Liver (tissue), 9 donors: ENCODE data around the gene FILIP1L. TPM values are rescaled to one million over a fixed set of nuclear protein-coding genes. Genes with fewer than 3 reads are reported as not detected.
A peak's percentile ranks its signal among the peaks of the same experiment; 100 is the strongest.

ENCODE experiments used
- DNase-seq: peaks from one replicate; pipeline ENCODE4 v3.0.0-alpha.2; 2017; ENCODE audit warnings: low spot score
- H3K27ac ChIP-seq, 2 donors: one replicate each; pipeline ENCODE4 v1.7.0; 2013; ENCODE audit warnings: inconsistent platforms in 2 of 2, low read length in 2 of 2, control low read depth in 1 of 2, low read depth in 1 of 2, mild to moderate bottlenecking in 1 of 2
- H3K27me3 ChIP-seq, 4 donors: one replicate each; pipeline versions ENCODE4 v1.6.1 to v1.7.0; 2013; ENCODE audit warnings: low read length in 3 of 4, inconsistent platforms in 1 of 4, mild to moderate bottlenecking in 1 of 4, moderate library complexity in 1 of 4; ENCODE audit not compliant: control insufficient read depth in 4 of 4, insufficient read depth in 4 of 4
- H3K36me3 ChIP-seq, 4 donors: one replicate each; pipeline versions ENCODE4 v1.6.1 to v1.7.0; 2013; ENCODE audit warnings: low read length in 3 of 4, mild to moderate bottlenecking in 3 of 4, low read depth in 1 of 4, moderate library complexity in 1 of 4; ENCODE audit not compliant: control insufficient read depth in 4 of 4, insufficient read depth in 3 of 4
- H3K4me1 ChIP-seq, 4 donors: one replicate each; pipeline versions ENCODE4 v1.6.1 to v1.7.0; 2013; ENCODE audit warnings: low read length in 3 of 4, mild to moderate bottlenecking in 3 of 4, moderate library complexity in 1 of 4; ENCODE audit not compliant: control insufficient read depth in 4 of 4, insufficient read depth in 4 of 4
- H3K4me3 ChIP-seq, 3 donors: one replicate each; pipeline versions ENCODE4 v1.6.1 to v1.7.0; 2013; ENCODE audit warnings: low read length in 3 of 3, control low read depth in 1 of 3, low read depth in 1 of 3, mild to moderate bottlenecking in 1 of 3
- H3K9ac ChIP-seq, 2 donors: one replicate each; pipeline ENCODE4 v1.7.0; 2013; ENCODE audit warnings: low read length in 2 of 2, mild to moderate bottlenecking in 2 of 2, moderate library complexity in 2 of 2, control low read depth in 1 of 2, low read depth in 1 of 2
- H3K9me3 ChIP-seq, 4 donors: one replicate each; pipeline versions ENCODE4 v1.6.1 to v1.7.0; 2013; ENCODE audit warnings: low read length in 3 of 4; ENCODE audit not compliant: control insufficient read depth in 4 of 4
- EGR1 ChIP-seq, 2 donors: IDR thresholded peaks; 2 replicates each; pipeline ENCODE4 v1.6.1; 2016 to 2018; ENCODE audit warnings: antibody characterized with exemption in 2 of 2, low read depth in 2 of 2
- FOXA1 ChIP-seq: IDR thresholded peaks from 2 replicates; pipeline ENCODE4 v1.6.1; 2016; ENCODE audit warnings: antibody characterized with exemption
- FOXA2 ChIP-seq: IDR thresholded peaks from 2 replicates; pipeline ENCODE4 v1.6.1; 2016; ENCODE audit warnings: antibody characterized with exemption
- GABPA ChIP-seq, 2 donors: IDR thresholded peaks in 1 of 2; conservative IDR thresholded peaks in 1 of 2; 2 replicates each; pipeline ENCODE4 v1.6.1; 2016; ENCODE audit warnings: antibody characterized with exemption in 2 of 2, mild to moderate bottlenecking in 1 of 2, moderate library complexity in 1 of 2
- HNF4A ChIP-seq, 2 donors: conservative IDR thresholded peaks; 2 replicates each; pipeline ENCODE4 v1.6.1; 2016; ENCODE audit warnings: antibody characterized with exemption in 2 of 2, mild to moderate bottlenecking in 2 of 2
- HNF4G ChIP-seq: IDR thresholded peaks from 2 replicates; pipeline ENCODE4 v1.6.1; 2016; ENCODE audit warnings: antibody characterized with exemption
- JUND ChIP-seq, 2 donors: IDR thresholded peaks; 2 replicates each; pipeline ENCODE4 v1.6.1; 2016; ENCODE audit warnings: antibody characterized with exemption in 2 of 2
- MAX ChIP-seq: IDR thresholded peaks from 2 replicates; pipeline ENCODE4 v1.6.1; 2016; ENCODE audit warnings: antibody characterized with exemption
- RAD21 ChIP-seq, 2 donors: IDR thresholded peaks; 2 replicates each; pipeline ENCODE4 v1.6.1; 2016; ENCODE audit warnings: antibody characterized with exemption in 2 of 2, mild to moderate bottlenecking in 2 of 2
- REST ChIP-seq: IDR thresholded peaks from 2 replicates; pipeline ENCODE4 v1.6.1; 2016; ENCODE audit warnings: antibody characterized with exemption, mild to moderate bottlenecking
- RXRA ChIP-seq, 2 donors: IDR thresholded peaks; 2 replicates each; pipeline ENCODE4 v1.6.1; 2017 to 2018; ENCODE audit warnings: antibody characterized with exemption in 2 of 2, mild to moderate bottlenecking in 1 of 2
- SP1 ChIP-seq: IDR thresholded peaks from 2 replicates; pipeline ENCODE4 v1.6.1; 2018; ENCODE audit warnings: antibody characterized with exemption, mild to moderate bottlenecking
- TAF1 ChIP-seq: conservative IDR thresholded peaks from 2 replicates; pipeline ENCODE4 v1.6.1; 2016; ENCODE audit warnings: antibody characterized with exemption, mild to moderate bottlenecking
- YY1 ChIP-seq: IDR thresholded peaks from 2 replicates; pipeline ENCODE4 v1.6.1; 2016; ENCODE audit warnings: antibody characterized with exemption, mild to moderate bottlenecking
- WGBS: extraction: QIAGEN DNeasy Blood & Tissue Kit; methylation state at CpG from one replicate; pipeline ENCODE4 v1.1.7; 2013; 5-methylcytosine and 5-hydroxymethylcytosine counted together
- polyA plus RNA-seq, 2 donors: library from polyadenylated mRNA; stranded (reverse) in 1 of 2; unstranded in 1 of 2; fragments of 200-250 nt in 1 of 2; fragments of >200 nt in 1 of 2; fragmentation: Nextera tagmentation in 1 of 2; extraction: Ambion mirVana in 1 of 2; gene quantifications; one replicate each; pipeline versions ENCODE4 v1.2.1 to v1.2.3, GENCODE V29; 2013 to 2015
- total RNA-seq, 2 donors: library from RNA; depleted of rRNA; stranded (reverse); fragments of >200 nt; gene quantifications; one replicate each; pipeline ENCODE4 v1.2.3, GENCODE V29; 2014
- TF ChIP-seq, protein P1 (sequence below): fragments of 150-350 bp; IDR thresholded peaks from 2 replicates; pipeline ENCODE4 v1.5.1; 2017; ENCODE audit warnings: improper control_type of control experiment, low read depth, low read length; ENCODE audit not compliant: missing input control
- donor health status: healthy.
- donor health status: healthy.
- donor health status: healthy.
- donor health status: healthy.
- donor health status: healthy.

The FILIP1L gene
- total and polyA plus RNA-seq, 4 donors = 1.4 to 6.5 (median 1.9) TPM

DNA sequence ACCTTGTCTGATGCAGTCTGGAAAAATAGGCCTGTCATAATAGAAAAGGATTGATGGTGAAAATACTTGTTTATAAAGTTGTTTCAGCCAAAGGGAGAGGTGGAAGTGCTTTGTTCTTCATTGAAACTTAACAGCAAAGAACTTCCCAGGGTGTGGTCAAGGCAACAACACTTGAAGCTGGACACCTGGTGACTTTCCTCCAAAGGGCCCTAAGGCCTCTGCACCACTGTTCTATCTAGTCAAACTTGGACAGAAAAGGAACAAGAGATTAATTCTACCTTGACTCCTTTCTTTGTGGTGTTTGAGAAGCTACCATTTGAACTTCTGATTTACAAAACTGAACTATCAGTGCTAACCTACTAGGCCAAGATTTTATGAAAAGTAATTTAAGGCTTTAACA, 194.6 kb downstream of the FILIP1L start:
- DNase-seq = no peak
- Histone ChIP-seq H3K9ac (no peak overlapping the region), H3K27me3 (no peaks in the 10 kb centered on the region), H3K27ac (peak overlapping the region; percentile 58 to 74), H3K36me3 (no peaks in the 10 kb centered on the region), H3K4me1 (peaks cover 3 to 22% (median 5%) of the 10 kb centered on the region in 4 donors), H3K9me3 (no peaks in the 10 kb centered on the region), H3K4me3 (no peak overlapping the region)
- no peak for TF ChIP-seq FOXA1
- peak in 1 of 2 donors; percentile 10 for TF ChIP-seq EGR1 (IDR thresholded peaks at IDR 0.05; ENCODE audit: low read depth in 2 of 2)

- DNase-seq = no peak
- no peak overlapping the region for H3K4me3 ChIP-seq
Measured at GRCh38 chr3:99918715-99919114, 195.6 kb downstream of the FILIP1L start.

DNA sequence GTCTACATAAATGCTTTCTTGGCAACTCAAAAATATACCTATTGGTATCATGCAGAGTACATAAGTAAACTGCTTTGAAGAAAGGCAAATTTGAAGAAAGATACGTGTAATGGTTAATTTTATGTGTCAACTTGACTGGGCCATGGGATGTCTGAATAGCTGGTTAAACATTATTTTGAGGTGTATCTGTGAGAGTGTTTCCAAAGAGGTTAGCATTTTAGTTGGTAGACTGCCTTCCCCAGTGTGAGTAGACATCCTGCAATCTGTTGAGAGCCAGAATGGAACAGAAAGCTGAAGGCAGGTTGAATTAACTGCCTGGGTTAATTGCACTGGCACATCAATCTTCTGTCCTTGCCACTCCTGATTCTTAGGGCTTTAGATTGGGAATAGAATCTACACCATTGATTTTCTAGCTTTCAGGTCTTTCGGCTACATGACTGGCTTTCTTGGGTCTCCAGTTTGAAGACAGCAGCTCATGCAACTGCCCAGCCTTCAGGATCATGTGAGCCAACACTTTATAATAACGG, 198.3 kb downstream of the FILIP1L start:
- WGBS = 68% methylated on average over 3 of the region's 3 CpGs
- no peak for DNase-seq
- H3K27me3 ChIP-seq = no peaks in the 10 kb centered on the region
- H3K27ac ChIP-seq = no peak overlapping the region
- H3K9ac ChIP-seq = no peak overlapping the region
- peaks cover 2 to 19% (median 2%) of the 10 kb centered on the region in 4 donors for H3K4me1 ChIP-seq
- no peaks in the 10 kb centered on the region for H3K36me3 ChIP-seq
- H3K4me3 ChIP-seq = no peak overlapping the region
- H3K9me3 ChIP-seq = no peaks in the 10 kb centered on the region
- TF ChIP-seq MAX (no peak), YY1 (no peak), JUND (IDR thresholded peaks at IDR 0.05) (no peak), FOXA2 (no peak), SP1 (no peak), GABPA (IDR thresholded peaks at IDR 0.05 in 1 of 2, conservative IDR thresholded peaks at IDR 0.05 in 1 of 2) (no peak), REST (no peak)
- TF ChIP-seq, protein P1, sequence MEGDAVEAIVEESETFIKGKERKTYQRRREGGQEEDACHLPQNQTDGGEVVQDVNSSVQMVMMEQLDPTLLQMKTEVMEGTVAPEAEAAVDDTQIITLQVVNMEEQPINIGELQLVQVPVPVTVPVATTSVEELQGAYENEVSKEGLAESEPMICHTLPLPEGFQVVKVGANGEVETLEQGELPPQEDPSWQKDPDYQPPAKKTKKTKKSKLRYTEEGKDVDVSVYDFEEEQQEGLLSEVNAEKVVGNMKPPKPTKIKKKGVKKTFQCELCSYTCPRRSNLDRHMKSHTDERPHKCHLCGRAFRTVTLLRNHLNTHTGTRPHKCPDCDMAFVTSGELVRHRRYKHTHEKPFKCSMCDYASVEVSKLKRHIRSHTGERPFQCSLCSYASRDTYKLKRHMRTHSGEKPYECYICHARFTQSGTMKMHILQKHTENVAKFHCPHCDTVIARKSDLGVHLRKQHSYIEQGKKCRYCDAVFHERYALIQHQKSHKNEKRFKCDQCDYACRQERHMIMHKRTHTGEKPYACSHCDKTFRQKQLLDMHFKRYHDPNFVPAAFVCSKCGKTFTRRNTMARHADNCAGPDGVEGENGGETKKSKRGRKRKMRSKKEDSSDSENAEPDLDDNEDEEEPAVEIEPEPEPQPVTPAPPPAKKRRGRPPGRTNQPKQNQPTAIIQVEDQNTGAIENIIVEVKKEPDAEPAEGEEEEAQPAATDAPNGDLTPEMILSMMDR = no peak

More at GRCh38 chr3:99918715-99919114, 195.6 kb downstream of the FILIP1L start:
- Histone ChIP-seq H3K4me1 (peaks cover 3 to 22% (median 5%) of the 10 kb centered on the region in 4 donors), H3K9ac (no peak overlapping the region), H3K9me3 (no peaks in the 10 kb centered on the region), H3K27me3 (no peaks in the 10 kb centered on the region), H3K36me3 (no peaks in the 10 kb centered on the region), H3K27ac (no peak overlapping the region)
- TF ChIP-seq REST (no peak), RAD21 (IDR thresholded peaks at IDR 0.05) (no peak), JUND (IDR thresholded peaks at IDR 0.05) (no peak), SP1 (no peak), TAF1 (no peak), FOXA2 (no peak), HNF4A (conservative IDR thresholded peaks at IDR 0.05) (no peak), GABPA (IDR thresholded peaks at IDR 0.05 in 1 of 2, conservative IDR thresholded peaks at IDR 0.05 in 1 of 2) (no peak), RXRA (IDR thresholded peaks at IDR 0.05) (no peak), MAX (no peak), HNF4G (no peak)
